A549 (cell line): ENCODE data around the gene ELL. TPM values are rescaled to one million over a fixed set of nuclear protein-coding genes. Genes with fewer than 3 reads are reported as not detected.

Experiments
- ATAC-seq, 2 experiments: fragments of 200-7000 bp in 1 of 2; fragments of >200 bp in 1 of 2; cut with Nextera tagmentation in 1 of 2; cut with Tn5 transposase in 1 of 2; 3 replicates each; pipeline versions ENCODE4 v1.8.0 to v1.9.1; 2018 to 2020; ENCODE audit warnings: mild to moderate bottlenecking in 1 of 2, moderate library complexity in 1 of 2
- CTCF ChIA-PET: fragments of 300-600 bp; sonication (Branson Sonifier 250); formaldehyde crosslinking; extraction: SDS; loops from one replicate; lab custom pipeline; 2021; ENCODE audit warnings: antibody characterized with exemption, inconsistent platforms; lab: Yijun Ruan, JAX
- POLR2A ChIA-PET: fragments of 350-600 bp; formaldehyde crosslinking; extraction: SDS; loops from one replicate; lab custom pipeline; 2021; ENCODE audit warnings: antibody characterized with exemption, inconsistent platforms; lab: Yijun Ruan, JAX
- DNase-seq, 2 experiments: peaks; one replicate each; pipeline versions ENCODE4 v3.0.0 to v3.0.0-alpha.2; 2011 to 2016; ENCODE audit warnings: low read depth in 1 of 2, low spot score in 1 of 2
- FAIRE-seq: peaks from 2 replicates; lab custom pipeline; 2011; peaks lifted over from hg19 to GRCh38; lab: Jason Lieb, UNC
- H3K27ac ChIP-seq, 2 experiments: fragments of >200 bp; sonication (Bioruptor Twin); formaldehyde crosslinking; 3 replicates each; pipeline ENCODE4 v1.5.1; 2016 to 2017
- H3K4me1 ChIP-seq: fragments of >200 bp; sonication (Bioruptor Twin); formaldehyde crosslinking; 3 replicates; pipeline ENCODE4 v1.6.1; 2016
- H3K4me2 ChIP-seq: fragments of >200 bp; sonication (Bioruptor Twin); formaldehyde crosslinking; 3 replicates; pipeline ENCODE4 v1.6.1; 2016
- H3K4me3 ChIP-seq: fragments of >200 bp; sonication (Bioruptor Twin); formaldehyde crosslinking; 3 replicates; pipeline ENCODE4 v1.5.1; 2016
- H3K9me3 ChIP-seq: fragments of >200 bp; sonication (Bioruptor Twin); formaldehyde crosslinking; 3 replicates; pipeline ENCODE4 v1.6.1; 2016
- ATOH8 ChIP-seq: fragments of 250-450 bp; sonication (Bioruptor Pico); IDR thresholded peaks from 2 replicates; pipeline ENCODE4 v1.5.0; 2020; ENCODE audit warnings: low read depth, mild to moderate bottlenecking, moderate library complexity
- CHD4 ChIP-seq: fragments of 200-600 bp; sonication (generic); IDR thresholded peaks from 2 replicates; pipeline ENCODE4 v1.6.1; 2016; ENCODE audit warnings: antibody characterized with exemption, mild to moderate bottlenecking, borderline replicate concordance
- CTCF ChIP-seq: fragments of >200 bp; sonication (Bioruptor Twin); formaldehyde crosslinking; IDR thresholded peaks from 3 replicates; pipeline ENCODE4 v1.5.1; 2016
- E2F6 ChIP-seq: IDR thresholded peaks from 2 replicates; pipeline ENCODE4 v1.6.1; 2012; ENCODE audit warnings: low read depth, borderline replicate concordance
- ELK1 ChIP-seq: fragments of 150-350 bp; IDR thresholded peaks from 2 replicates; pipeline ENCODE4 v1.6.1; 2014; ENCODE audit warnings: low read depth, mild to moderate bottlenecking, low read length
- FOSL2 ChIP-seq, 2 experiments: fragments of 450-650 bp in 1 of 2; fragments of >200 bp in 1 of 2; sonication (Bioruptor Twin) in 1 of 2; formaldehyde crosslinking; IDR thresholded peaks; 2 replicates each; pipeline versions ENCODE4 v1.5.0 to v1.6.1; 2016 to 2020; ENCODE audit warnings: mild to moderate bottlenecking in 1 of 2, moderate library complexity in 1 of 2
- HES2 ChIP-seq: fragments of >200 bp; sonication (Bioruptor Twin); formaldehyde crosslinking; IDR thresholded peaks from 2 replicates; pipeline ENCODE4 v1.6.1; 2016
- HOXB13 ChIP-seq: fragments of 250-450 bp; sonication (Bioruptor Pico); IDR thresholded peaks from 2 replicates; pipeline ENCODE4 v1.5.0; 2020; ENCODE audit warnings: low read depth, mild to moderate bottlenecking, moderate library complexity
- JUN ChIP-seq, 2 experiments: fragments of >200 bp; sonication (Bioruptor Twin); formaldehyde crosslinking; IDR thresholded peaks; 2 replicates in 1 of 2; 3 replicates in 1 of 2; pipeline ENCODE4 v1.6.1; 2016 to 2017
- JUNB ChIP-seq: fragments of >200 bp; sonication (Bioruptor Twin); formaldehyde crosslinking; IDR thresholded peaks from 2 replicates; pipeline ENCODE4 v1.6.1; 2016
- NFE2L2 ChIP-seq: fragments of 150-350 bp; conservative IDR thresholded peaks from 2 replicates; pipeline ENCODE4 v1.6.1; 2014; ENCODE audit warnings: low read length
- POLR2A ChIP-seq: IDR thresholded peaks from 2 replicates; pipeline ENCODE4 v1.6.1; 2012; ENCODE audit warnings: mild to moderate bottlenecking, low read length
- POLR2AphosphoS2 ChIP-seq: conservative IDR thresholded peaks from 2 replicates; pipeline ENCODE4 v1.6.1; 2012; ENCODE audit warnings: low read length, improper control_type of control experiment, inconsistent platforms
- RCOR1 ChIP-seq: fragments of 150-350 bp; IDR thresholded peaks from 2 replicates; pipeline ENCODE4 v1.6.1; 2014; ENCODE audit warnings: antibody characterized with exemption, low read length, low read depth
- SMC3 ChIP-seq: fragments of >200 bp; sonication (Bioruptor Twin); formaldehyde crosslinking; IDR thresholded peaks from 3 replicates; pipeline ENCODE4 v1.6.1; 2018; ENCODE audit warnings: inconsistent platforms
- TFCP2L1 ChIP-seq: fragments of 250-450 bp; sonication (Bioruptor Pico); IDR thresholded peaks from 2 replicates; pipeline ENCODE4 v1.5.0; 2021; ENCODE audit warnings: mild to moderate bottlenecking
- USF2 ChIP-seq: fragments of 450-650 bp; IDR thresholded peaks from 2 replicates; pipeline ENCODE4 v1.6.1; 2014; ENCODE audit warnings: antibody characterized with exemption
- ZNF302 ChIP-seq: fragments of 250-450 bp; sonication (Bioruptor Pico); IDR thresholded peaks from 2 replicates; pipeline ENCODE4 v1.9.0; 2021; ENCODE audit warnings: inconsistent platforms, mild to moderate bottlenecking, moderate library complexity
- WGBS: methylation state at CpG from one replicate; pipeline ENCODE4 v1.1.6; 2017; ENCODE audit errors: missing lambda C conversion rate; 5-methylcytosine and 5-hydroxymethylcytosine counted together
- polyA plus RNA-seq, 4 experiments: library from polyadenylated mRNA; depleted of rRNA in 3 of 4; stranded (reverse); fragments of >200 nt; fragmentation: RNase III in 1 of 4; extraction: RNeasy Plus Mini Kit Qiagen cat#74134 plus additional on column Dnase treatment in 1 of 4; gene quantifications; 2 replicates in 3 of 4; 3 replicates in 1 of 4; pipeline ENCODE4 v1.2.3, GENCODE V29; 2011 to 2017

ELL gene
- polyA plus RNA-seq, 2 of the 4 experiments (the other 2 are of a cell fraction), result 1.6 to 3.6 TPM

GRCh38 chr19:18481505-18482222 is 40.2 kb downstream of the ELL start:
- peaks cover 44% of the 10 kb centered on the region for H3K4me1 ChIP-seq
- no peak for FAIRE-seq
- 89% methylated on average over 12 of the region's 12 CpGs for WGBS
- no peak for DNase-seq
- no peak overlapping the region for H3K27ac ChIP-seq
- no peak for ATAC-seq
- ChIA-PET CTCF (interaction anchor here (0.6 to 3.0 kb wide), 8 partner anchors 11 to 366 kb away, joined by 3 to 15 read pairs (median 3); no protein-coding TSS in a partner anchor), POLR2A (no interaction called here)
- H3K4me3 ChIP-seq, result no peak overlapping the region
- no peak for TF ChIP-seq ATOH8 (CRISPR knock-in tag)
- no peak for TF ChIP-seq ELK1
- TF ChIP-seq ZNF302 (CRISPR knock-in tag), result no peak
- TF ChIP-seq JUN (IDR thresholded peaks at IDR 0.05), result no peak
- no peak for TF ChIP-seq FOSL2 (IDR thresholded peaks at IDR 0.05)
- TF ChIP-seq FOSL2 (CRISPR knock-in tag; IDR thresholded peaks at IDR 0.05), result no peak
- no peak for TF ChIP-seq POLR2AphosphoS2
- TF ChIP-seq NFE2L2, result no peak
- no peak for TF ChIP-seq USF2
- no peak for TF ChIP-seq SMC3
- no peak for TF ChIP-seq JUNB
- TF ChIP-seq TFCP2L1, result no peak
- TF ChIP-seq CTCF, result no peak
- no peak for TF ChIP-seq E2F6
- no peak for TF ChIP-seq RCOR1
- no peak for TF ChIP-seq POLR2A
- no peak overlapping the region for H3K4me2 ChIP-seq
- H3K9me3 ChIP-seq, result no peaks in the 10 kb centered on the region

GRCh38 chr19:18480006-18480691 is 41.7 kb downstream of the ELL start:
- 80% methylated on average over 10 of the region's 13 CpGs for WGBS
- Histone ChIP-seq H3K4me1 (peaks cover 30% of the 10 kb centered on the region), H3K9me3 (no peaks in the 10 kb centered on the region), H3K27ac (peak overlapping the region; percentile 82 to 98), H3K4me2 (no peak overlapping the region; the same call in 2 of the 3 replicates), H3K4me3 (no peak overlapping the region)
- ATAC-seq, result no peak
- no peak for FAIRE-seq
- DNase-seq, result no peak
- POLR2A ChIA-PET, result no interaction called here
- CTCF ChIA-PET, result interaction anchor here (0.9 to 1.9 kb wide), 4 partner anchors 9 to 367 kb away, joined by 3 to 5 read pairs (median 4); no protein-coding TSS in a partner anchor
- TF ChIP-seq RCOR1, result no peak
- TF ChIP-seq HES2, result no peak
- no peak for TF ChIP-seq HOXB13 (CRISPR knock-in tag)
- no peak for TF ChIP-seq CHD4
